ENCODE data around the gene ZNRD2. TPM values are rescaled to one million over a fixed set of nuclear protein-coding genes. Genes with fewer than 3 reads are reported as not detected.

Gene ZNRD2
- polyA plus RNA-seq, 1 experiment, result 73.3 TPM

- no peak for TF ChIP-seq CTCF (IDR thresholded peaks at IDR 0.05; ENCODE audit: insufficient read depth, low read depth, low read length)
- ChIA-PET POLR2A (interaction anchor here (0.8 kb wide), 1 partner anchor 35 kb away, joined by 7 read pairs; no protein-coding TSS in a partner anchor), CTCF (interaction anchor here (1.0 to 2.5 kb wide), 3 partner anchors 10 to 57 kb away, joined by 3 to 8 read pairs (median 6); partner anchors contain the start of gene FAM89B)
- Histone ChIP-seq H3K36me3 (ENCODE audit: control insufficient read depth, insufficient read depth, low read length) (peaks cover 47% of the 10 kb centered on the region), H3K27me3 (ENCODE audit: control insufficient read depth, insufficient read depth, low read length) (no peaks in the 10 kb centered on the region), H3K4me3 (ENCODE audit: low read depth, low read length) (no peak overlapping the region)
- DNase-seq (ENCODE audit: low read depth), result no peak
Observed at GRCh38 chr11:65536412-65537295, 33.6 kb upstream of the ZNRD2 start.

- Histone ChIP-seq H3K36me3 (ENCODE audit: control insufficient read depth, insufficient read depth, low read length) (peaks cover 47% of the 10 kb centered on the region), H3K4me3 (ENCODE audit: low read depth, low read length) (no peak overlapping the region), H3K27me3 (ENCODE audit: control insufficient read depth, insufficient read depth, low read length) (no peaks in the 10 kb centered on the region)
- ChIA-PET CTCF (interaction anchor here (1.5 to 2.5 kb wide), 3 partner anchors 8 to 56 kb away, joined by 5 to 8 read pairs (median 6); partner anchors contain the start of gene FAM89B), POLR2A (no interaction called here)
- DNase-seq (ENCODE audit: low read depth), result no peak
- no peak for TF ChIP-seq CTCF (IDR thresholded peaks at IDR 0.05; ENCODE audit: insufficient read depth, low read depth, low read length)
Observed at GRCh38 chr11:65537296-65537597, 33.0 kb upstream of the ZNRD2 start.

- no peak for TF ChIP-seq CTCF (IDR thresholded peaks at IDR 0.05; ENCODE audit: insufficient read depth, low read depth, low read length)
- Histone ChIP-seq H3K36me3 (ENCODE audit: control insufficient read depth, insufficient read depth, low read length) (peaks cover 44% of the 10 kb centered on the region), H3K27me3 (ENCODE audit: control insufficient read depth, insufficient read depth, low read length) (no peaks in the 10 kb centered on the region), H3K4me3 (ENCODE audit: low read depth, low read length) (no peak overlapping the region)
- ChIA-PET POLR2A (no interaction called here), CTCF (interaction anchor here (1.8 kb wide), 1 partner anchor 9 kb away, joined by 5 read pairs; no protein-coding TSS in a partner anchor)
- no peak for DNase-seq (ENCODE audit: low read depth)
Observed at GRCh38 chr11:65537620-65538231, 32.6 kb upstream of the ZNRD2 start.

GRCh38 chr11:65538232-65538914 is 31.9 kb upstream of the ZNRD2 start:
- no peak for TF ChIP-seq CTCF (IDR thresholded peaks at IDR 0.05; ENCODE audit: insufficient read depth, low read depth, low read length)
- ChIA-PET CTCF (interaction anchor here (1.8 to 5.7 kb wide), 2 partner anchors 9 to 52 kb away, joined by 5 to 134 read pairs; partner anchors contain the start of gene KCNK7), POLR2A (no interaction called here)
- no peaks in the 10 kb centered on the region for H3K27me3 ChIP-seq (ENCODE audit: control insufficient read depth, insufficient read depth, low read length)
- DNase-seq (ENCODE audit: low read depth), result no peak
- H3K36me3 ChIP-seq (ENCODE audit: control insufficient read depth, insufficient read depth, low read length), result peaks cover 47% of the 10 kb centered on the region
- H3K4me3 ChIP-seq (ENCODE audit: low read depth, low read length), result no peak overlapping the region

All from BJ (cell line).